Measurements from ENCODE around the gene CHL1. TPM values are rescaled to one million over a fixed set of nuclear protein-coding genes. Genes with fewer than 3 reads are reported as not detected.

The CHL1 gene
- total and polyA plus RNA-seq, 2 experiments from 2014 or later, result 1.4 to 1.9 TPM

DNA sequence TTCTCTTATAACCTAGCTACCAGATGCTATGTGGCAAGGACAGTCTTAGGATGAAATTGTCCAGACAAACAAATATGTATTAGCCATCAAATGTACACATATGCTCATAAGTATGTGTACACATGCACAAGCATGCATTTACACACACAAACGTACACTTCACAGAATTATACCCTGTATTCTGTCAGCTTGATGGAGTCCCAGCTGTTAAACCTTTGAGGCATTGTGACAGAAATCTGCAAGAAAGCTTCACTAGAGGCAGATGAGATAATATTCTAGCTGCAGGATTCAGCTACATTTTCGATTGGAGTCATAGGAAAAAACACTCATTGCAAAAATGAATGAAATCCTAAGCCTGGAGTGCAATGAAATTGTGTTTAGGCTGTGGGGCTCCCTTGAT, 110.6 kb downstream of the CHL1 start (continued):
- TF ChIP-seq, protein P1, sequence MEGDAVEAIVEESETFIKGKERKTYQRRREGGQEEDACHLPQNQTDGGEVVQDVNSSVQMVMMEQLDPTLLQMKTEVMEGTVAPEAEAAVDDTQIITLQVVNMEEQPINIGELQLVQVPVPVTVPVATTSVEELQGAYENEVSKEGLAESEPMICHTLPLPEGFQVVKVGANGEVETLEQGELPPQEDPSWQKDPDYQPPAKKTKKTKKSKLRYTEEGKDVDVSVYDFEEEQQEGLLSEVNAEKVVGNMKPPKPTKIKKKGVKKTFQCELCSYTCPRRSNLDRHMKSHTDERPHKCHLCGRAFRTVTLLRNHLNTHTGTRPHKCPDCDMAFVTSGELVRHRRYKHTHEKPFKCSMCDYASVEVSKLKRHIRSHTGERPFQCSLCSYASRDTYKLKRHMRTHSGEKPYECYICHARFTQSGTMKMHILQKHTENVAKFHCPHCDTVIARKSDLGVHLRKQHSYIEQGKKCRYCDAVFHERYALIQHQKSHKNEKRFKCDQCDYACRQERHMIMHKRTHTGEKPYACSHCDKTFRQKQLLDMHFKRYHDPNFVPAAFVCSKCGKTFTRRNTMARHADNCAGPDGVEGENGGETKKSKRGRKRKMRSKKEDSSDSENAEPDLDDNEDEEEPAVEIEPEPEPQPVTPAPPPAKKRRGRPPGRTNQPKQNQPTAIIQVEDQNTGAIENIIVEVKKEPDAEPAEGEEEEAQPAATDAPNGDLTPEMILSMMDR (conservative IDR thresholded peaks at IDR 0.05; ENCODE audit: low read depth in 2 of 2), result no peak
- TF ChIP-seq NANOG (IDR thresholded peaks at IDR 0.05; ENCODE audit: borderline replicate concordance) (no peak), EZH2phosphoT487 (IDR thresholded peaks at IDR 0.05; ENCODE audit: unreplicated experiment) (no peak), ZNF114 (CRISPR knock-in tag; IDR thresholded peaks at IDR 0.05) (no peak)
- TF ChIP-seq, protein P2, sequence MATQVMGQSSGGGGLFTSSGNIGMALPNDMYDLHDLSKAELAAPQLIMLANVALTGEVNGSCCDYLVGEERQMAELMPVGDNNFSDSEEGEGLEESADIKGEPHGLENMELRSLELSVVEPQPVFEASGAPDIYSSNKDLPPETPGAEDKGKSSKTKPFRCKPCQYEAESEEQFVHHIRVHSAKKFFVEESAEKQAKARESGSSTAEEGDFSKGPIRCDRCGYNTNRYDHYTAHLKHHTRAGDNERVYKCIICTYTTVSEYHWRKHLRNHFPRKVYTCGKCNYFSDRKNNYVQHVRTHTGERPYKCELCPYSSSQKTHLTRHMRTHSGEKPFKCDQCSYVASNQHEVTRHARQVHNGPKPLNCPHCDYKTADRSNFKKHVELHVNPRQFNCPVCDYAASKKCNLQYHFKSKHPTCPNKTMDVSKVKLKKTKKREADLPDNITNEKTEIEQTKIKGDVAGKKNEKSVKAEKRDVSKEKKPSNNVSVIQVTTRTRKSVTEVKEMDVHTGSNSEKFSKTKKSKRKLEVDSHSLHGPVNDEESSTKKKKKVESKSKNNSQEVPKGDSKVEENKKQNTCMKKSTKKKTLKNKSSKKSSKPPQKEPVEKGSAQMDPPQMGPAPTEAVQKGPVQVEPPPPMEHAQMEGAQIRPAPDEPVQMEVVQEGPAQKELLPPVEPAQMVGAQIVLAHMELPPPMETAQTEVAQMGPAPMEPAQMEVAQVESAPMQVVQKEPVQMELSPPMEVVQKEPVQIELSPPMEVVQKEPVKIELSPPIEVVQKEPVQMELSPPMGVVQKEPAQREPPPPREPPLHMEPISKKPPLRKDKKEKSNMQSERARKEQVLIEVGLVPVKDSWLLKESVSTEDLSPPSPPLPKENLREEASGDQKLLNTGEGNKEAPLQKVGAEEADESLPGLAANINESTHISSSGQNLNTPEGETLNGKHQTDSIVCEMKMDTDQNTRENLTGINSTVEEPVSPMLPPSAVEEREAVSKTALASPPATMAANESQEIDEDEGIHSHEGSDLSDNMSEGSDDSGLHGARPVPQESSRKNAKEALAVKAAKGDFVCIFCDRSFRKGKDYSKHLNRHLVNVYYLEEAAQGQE (IDR thresholded peaks at IDR 0.05; ENCODE audit: unreplicated experiment), result no peak

DNA sequence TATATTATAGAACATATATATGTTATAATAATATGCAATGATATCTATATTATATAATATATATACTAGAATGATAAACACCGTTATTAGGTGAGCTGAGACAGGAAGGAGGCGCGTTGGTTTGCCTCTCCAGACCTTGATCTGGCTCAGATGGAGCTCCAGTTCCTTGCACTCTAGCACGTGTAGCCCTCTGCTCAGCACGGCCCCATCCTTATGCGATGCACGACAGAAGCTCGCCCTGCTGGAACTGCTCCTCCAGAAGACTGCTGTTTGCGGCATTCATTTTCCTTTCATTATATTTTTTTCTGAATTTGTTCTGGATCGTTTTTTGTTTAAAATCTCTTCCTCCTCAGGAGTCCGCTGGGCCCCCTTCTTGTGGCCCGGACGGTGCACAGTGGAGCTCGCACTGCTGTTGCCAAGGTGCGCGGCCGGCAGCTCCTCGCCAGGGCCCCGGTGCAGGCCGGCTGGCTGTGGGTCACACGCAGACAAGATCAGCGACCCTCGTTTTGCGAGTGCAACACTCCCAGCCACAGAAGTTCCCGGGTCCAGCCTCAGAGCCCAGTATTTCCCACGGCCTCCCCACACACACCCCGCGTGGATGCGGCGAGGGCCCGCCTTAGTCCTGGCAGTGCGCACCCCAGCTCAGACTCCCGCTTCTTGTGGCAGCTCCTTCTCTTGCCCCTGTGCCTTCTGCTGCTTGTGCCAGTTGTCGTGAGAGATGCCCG, 112.2 kb downstream of the CHL1 start:
- H3F3A ChIP-seq (replicated peaks; ENCODE audit: low read depth), result no peaks in the 10 kb centered on the region
- H3K4me3 ChIP-seq, result no peak overlapping the region
- DNase-seq (ENCODE audit: low spot score), result peak; percentile 31
- H3K4me2 ChIP-seq, result no peak overlapping the region
- Mint-ChIP-seq H3K4me3 (no peak overlapping the region), H3K27me3 (ENCODE audit: insufficient read depth, low read depth, poor library complexity) (peaks cover 4% of the 10 kb centered on the region), H3K27ac (no peak overlapping the region), H3K36me3 (ENCODE audit: low read depth) (peaks cover 31% of the 10 kb centered on the region), H3K4me1 (no peaks in the 10 kb centered on the region), H3K9me3 (peaks cover 87% of the 10 kb centered on the region)
- H3K36me3 ChIP-seq (ENCODE audit: insufficient read depth), result no peaks in the 10 kb centered on the region
- H2AFZ ChIP-seq, result peak overlapping the region; percentile 70
- H3K9me2 ChIP-seq (ENCODE audit: insufficient read depth), result no peaks in the 10 kb centered on the region
- no peaks in the 10 kb centered on the region for H3K79me2 ChIP-seq (replicated peaks; ENCODE audit: insufficient read depth)
- H3K4me1 ChIP-seq (ENCODE audit: insufficient read depth), result no peaks in the 10 kb centered on the region
- H3K27me3 ChIP-seq (ENCODE audit: insufficient read depth), result no peaks in the 10 kb centered on the region
- H3K27ac ChIP-seq (ENCODE audit: low read depth), result no peak overlapping the region
- no peaks in the 10 kb centered on the region for H4K20me1 ChIP-seq (replicated peaks; ENCODE audit: insufficient read depth)
- ATAC-seq, result no peak
- TF ChIP-seq NANOG (IDR thresholded peaks at IDR 0.05; ENCODE audit: borderline replicate concordance), result no peak
- no peak for TF ChIP-seq ZNF114 (CRISPR knock-in tag; IDR thresholded peaks at IDR 0.05)
- TF ChIP-seq, protein P3, sequence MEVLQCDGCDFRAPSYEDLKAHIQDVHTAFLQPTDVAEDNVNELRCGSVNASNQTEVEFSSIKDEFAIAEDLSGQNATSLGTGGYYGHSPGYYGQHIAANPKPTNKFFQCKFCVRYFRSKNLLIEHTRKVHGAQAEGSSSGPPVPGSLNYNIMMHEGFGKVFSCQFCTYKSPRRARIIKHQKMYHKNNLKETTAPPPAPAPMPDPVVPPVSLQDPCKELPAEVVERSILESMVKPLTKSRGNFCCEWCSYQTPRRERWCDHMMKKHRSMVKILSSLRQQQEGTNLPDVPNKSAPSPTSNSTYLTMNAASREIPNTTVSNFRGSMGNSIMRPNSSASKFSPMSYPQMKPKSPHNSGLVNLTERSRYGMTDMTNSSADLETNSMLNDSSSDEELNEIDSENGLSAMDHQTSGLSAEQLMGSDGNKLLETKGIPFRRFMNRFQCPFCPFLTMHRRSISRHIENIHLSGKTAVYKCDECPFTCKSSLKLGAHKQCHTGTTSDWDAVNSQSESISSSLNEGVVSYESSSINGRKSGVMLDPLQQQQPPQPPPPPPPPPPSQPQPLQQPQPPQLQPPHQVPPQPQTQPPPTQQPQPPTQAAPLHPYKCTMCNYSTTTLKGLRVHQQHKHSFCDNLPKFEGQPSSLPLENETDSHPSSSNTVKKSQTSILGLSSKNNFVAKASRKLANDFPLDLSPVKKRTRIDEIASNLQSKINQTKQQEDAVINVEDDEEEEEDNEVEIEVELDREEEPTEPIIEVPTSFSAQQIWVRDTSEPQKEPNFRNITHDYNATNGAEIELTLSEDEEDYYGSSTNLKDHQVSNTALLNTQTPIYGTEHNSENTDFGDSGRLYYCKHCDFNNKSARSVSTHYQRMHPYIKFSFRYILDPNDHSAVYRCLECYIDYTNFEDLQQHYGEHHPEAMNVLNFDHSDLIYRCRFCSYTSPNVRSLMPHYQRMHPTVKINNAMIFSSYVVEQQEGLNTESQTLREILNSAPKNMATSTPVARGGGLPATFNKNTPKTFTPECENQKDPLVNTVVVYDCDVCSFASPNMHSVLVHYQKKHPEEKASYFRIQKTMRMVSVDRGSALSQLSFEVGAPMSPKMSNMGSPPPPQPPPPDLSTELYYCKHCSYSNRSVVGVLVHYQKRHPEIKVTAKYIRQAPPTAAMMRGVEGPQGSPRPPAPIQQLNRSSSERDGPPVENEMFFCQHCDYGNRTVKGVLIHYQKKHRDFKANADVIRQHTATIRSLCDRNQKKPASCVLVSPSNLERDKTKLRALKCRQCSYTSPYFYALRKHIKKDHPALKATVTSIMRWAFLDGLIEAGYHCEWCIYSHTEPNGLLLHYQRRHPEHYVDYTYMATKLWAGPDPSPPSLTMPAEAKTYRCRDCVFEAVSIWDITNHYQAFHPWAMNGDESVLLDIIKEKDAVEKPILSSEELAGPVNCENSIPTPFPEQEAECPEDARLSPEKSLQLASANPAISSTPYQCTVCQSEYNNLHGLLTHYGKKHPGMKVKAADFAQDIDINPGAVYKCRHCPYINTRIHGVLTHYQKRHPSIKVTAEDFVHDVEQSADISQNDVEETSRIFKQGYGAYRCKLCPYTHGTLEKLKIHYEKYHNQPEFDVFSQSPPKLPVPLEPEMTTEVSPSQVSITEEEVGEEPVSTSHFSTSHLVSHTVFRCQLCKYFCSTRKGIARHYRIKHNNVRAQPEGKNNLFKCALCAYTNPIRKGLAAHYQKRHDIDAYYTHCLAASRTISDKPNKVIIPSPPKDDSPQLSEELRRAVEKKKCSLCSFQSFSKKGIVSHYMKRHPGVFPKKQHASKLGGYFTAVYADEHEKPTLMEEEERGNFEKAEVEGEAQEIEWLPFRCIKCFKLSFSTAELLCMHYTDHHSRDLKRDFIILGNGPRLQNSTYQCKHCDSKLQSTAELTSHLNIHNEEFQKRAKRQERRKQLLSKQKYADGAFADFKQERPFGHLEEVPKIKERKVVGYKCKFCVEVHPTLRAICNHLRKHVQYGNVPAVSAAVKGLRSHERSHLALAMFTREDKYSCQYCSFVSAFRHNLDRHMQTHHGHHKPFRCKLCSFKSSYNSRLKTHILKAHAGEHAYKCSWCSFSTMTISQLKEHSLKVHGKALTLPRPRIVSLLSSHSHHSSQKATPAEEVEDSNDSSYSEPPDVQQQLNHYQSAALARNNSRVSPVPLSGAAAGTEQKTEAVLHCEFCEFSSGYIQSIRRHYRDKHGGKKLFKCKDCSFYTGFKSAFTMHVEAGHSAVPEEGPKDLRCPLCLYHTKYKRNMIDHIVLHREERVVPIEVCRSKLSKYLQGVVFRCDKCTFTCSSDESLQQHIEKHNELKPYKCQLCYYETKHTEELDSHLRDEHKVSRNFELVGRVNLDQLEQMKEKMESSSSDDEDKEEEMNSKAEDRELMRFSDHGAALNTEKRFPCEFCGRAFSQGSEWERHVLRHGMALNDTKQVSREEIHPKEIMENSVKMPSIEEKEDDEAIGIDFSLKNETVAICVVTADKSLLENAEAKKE (CRISPR knock-in tag; IDR thresholded peaks at IDR 0.05), result no peak
- TF ChIP-seq STAT1 (IDR thresholded peaks at IDR 0.05; ENCODE audit: unreplicated experiment), result no peak
- no peak for TF ChIP-seq JUNB (IDR thresholded peaks at IDR 0.05; ENCODE audit: unreplicated experiment)
- TF ChIP-seq CREB1 (CRISPR knock-in tag; IDR thresholded peaks at IDR 0.05; ENCODE audit: low read depth), result no peak
- TF ChIP-seq, protein P4, sequence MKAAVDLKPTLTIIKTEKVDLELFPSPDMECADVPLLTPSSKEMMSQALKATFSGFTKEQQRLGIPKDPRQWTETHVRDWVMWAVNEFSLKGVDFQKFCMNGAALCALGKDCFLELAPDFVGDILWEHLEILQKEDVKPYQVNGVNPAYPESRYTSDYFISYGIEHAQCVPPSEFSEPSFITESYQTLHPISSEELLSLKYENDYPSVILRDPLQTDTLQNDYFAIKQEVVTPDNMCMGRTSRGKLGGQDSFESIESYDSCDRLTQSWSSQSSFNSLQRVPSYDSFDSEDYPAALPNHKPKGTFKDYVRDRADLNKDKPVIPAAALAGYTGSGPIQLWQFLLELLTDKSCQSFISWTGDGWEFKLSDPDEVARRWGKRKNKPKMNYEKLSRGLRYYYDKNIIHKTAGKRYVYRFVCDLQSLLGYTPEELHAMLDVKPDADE (IDR thresholded peaks at IDR 0.05), result no peak
- no peak for TF ChIP-seq EZH2 (IDR thresholded peaks at IDR 0.05; ENCODE audit: low read depth, unreplicated experiment)
